ENCODE results near the gene PIGZ. TPM values are rescaled to one million over a fixed set of nuclear protein-coding genes. Genes with fewer than 3 reads are reported as not detected.

The PIGZ gene
- total RNA-seq, 1 donor from 2014 or later: 9.8 TPM

DNA sequence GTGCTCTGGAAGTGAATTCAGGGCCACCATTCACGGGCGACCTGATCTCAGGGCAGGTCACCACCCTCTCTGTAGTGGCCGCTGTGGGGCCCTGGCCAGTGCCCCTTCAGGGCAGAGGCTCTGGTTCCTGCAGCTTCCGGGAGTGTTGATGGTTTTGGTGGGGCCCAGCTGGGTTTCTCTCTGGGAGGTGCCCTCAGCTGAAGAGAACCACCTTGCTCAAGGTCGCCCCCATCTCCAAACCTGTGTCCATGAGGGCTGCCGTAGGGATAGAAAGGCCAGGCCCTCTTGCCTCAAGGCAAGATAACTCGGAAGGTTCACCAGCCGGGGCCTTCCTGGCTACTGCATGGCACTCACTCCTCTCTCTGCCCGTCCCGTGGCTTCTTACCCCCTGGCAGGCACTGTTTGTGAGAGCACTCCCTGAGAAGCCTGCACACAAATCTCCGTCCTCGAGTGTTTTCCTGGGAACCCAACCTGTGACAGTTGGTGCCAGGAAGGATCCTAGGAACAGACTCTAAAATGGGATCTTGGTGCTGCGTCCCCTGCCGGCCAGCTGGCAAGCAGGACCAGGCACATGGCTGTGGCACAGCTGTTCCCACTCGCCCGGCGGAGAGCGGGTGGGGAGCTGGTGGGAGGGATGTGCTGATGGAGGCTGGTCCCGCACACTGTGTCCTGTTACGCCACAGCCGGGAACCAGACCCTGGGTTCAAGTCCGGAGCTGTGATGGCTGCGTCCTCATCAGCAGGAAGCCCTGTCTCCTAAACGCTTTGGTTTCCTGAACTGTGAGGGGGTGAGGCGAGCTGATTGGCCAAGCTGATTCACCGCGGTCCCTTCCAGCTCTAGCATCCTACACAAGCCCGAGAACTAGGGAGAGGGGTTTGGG, 23.2 kb upstream of the PIGZ start:
- no peaks in the 10 kb centered on the region for H3K27me3 ChIP-seq
- intact Hi-C loops (cut with DNase I): no loop called here
- no peak overlapping the region for H3K27ac ChIP-seq

DNA sequence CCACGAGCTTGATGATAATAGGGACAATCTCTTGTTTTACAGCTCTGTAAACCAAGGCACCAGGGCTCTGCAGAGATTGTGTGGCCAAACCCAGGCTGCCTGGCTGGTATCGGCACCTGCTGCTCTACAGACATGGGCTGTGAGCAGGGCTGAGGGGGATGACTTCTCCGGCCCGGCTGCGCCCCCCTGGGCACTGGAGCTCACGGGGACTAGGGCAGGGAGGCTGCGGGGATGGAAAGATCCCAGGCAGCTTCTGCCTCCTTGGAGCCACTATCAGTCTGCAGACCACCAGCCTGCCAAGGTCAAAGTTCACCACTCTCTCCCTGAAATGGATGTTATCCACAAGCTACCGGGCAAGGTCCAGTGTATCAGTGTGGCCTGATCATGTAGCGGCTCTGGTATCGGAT, 22.0 kb upstream of the PIGZ start:
- Histone ChIP-seq H3K36me3 (no peaks in the 10 kb centered on the region), H3K9me3 (no peaks in the 10 kb centered on the region), H3K27me3 (no peaks in the 10 kb centered on the region), H3K4me3 (no peak overlapping the region), H3K4me1 (no peaks in the 10 kb centered on the region), H3K27ac (no peak overlapping the region)
- TF ChIP-seq POLR2AphosphoS5 (IDR thresholded peaks at IDR 0.05; ENCODE audit: insufficient read depth in 1 of 2, low read depth in 1 of 2) (no peak), POLR2A (IDR thresholded peaks at IDR 0.05) (no peak)
- TF ChIP-seq, protein P1, sequence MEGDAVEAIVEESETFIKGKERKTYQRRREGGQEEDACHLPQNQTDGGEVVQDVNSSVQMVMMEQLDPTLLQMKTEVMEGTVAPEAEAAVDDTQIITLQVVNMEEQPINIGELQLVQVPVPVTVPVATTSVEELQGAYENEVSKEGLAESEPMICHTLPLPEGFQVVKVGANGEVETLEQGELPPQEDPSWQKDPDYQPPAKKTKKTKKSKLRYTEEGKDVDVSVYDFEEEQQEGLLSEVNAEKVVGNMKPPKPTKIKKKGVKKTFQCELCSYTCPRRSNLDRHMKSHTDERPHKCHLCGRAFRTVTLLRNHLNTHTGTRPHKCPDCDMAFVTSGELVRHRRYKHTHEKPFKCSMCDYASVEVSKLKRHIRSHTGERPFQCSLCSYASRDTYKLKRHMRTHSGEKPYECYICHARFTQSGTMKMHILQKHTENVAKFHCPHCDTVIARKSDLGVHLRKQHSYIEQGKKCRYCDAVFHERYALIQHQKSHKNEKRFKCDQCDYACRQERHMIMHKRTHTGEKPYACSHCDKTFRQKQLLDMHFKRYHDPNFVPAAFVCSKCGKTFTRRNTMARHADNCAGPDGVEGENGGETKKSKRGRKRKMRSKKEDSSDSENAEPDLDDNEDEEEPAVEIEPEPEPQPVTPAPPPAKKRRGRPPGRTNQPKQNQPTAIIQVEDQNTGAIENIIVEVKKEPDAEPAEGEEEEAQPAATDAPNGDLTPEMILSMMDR (IDR thresholded peaks at IDR 0.05): no peak
- intact Hi-C loops (cut with DNase I): no loop called here
- no peak for DNase-seq (ENCODE audit: extremely low spot score in 2 of 2)

More for the DNA sequence above, 23.2 kb upstream of the PIGZ start:
- TF ChIP-seq POLR2A (IDR thresholded peaks at IDR 0.05): no peak
- no peak for TF ChIP-seq POLR2AphosphoS5 (IDR thresholded peaks at IDR 0.05; ENCODE audit: insufficient read depth in 1 of 2, low read depth in 1 of 2)
- TF ChIP-seq, protein P1 (IDR thresholded peaks at IDR 0.05): no peak
- no peaks in the 10 kb centered on the region for H3K9me3 ChIP-seq
- DNase-seq (ENCODE audit: extremely low spot score in 2 of 2): no peak
- H3K4me1 ChIP-seq: no peaks in the 10 kb centered on the region
- no peaks in the 10 kb centered on the region for H3K36me3 ChIP-seq
- no peak overlapping the region for H3K4me3 ChIP-seq

DNA sequence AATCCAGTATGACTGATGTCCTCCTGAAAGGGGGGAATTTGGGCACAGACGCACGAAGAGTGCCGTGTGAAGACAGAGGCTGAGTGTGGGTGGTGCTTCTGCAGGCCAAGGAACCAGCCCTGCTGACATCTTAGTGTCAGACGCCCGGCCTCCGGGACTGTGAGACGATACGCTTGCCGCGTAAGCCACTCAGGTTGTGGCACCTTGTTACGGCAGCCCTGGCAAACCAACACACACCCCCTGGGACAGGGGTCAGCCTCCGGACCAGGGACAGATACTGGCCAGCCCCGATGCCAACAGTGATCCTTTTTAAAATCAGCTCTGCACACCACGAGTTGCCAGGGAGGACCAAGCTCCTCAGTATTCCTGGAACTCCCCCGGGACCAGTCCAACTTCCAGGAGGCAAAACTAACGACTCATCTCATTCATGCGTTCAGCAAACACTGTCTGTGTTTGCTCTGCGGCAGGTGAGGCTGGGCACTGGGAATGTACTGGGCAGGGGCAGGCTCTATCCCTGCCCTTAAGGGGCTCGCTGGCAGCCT, 21.2 kb upstream of the PIGZ start:
- no peak overlapping the region for H3K27ac ChIP-seq
- no peaks in the 10 kb centered on the region for H3K36me3 ChIP-seq
- no peaks in the 10 kb centered on the region for H3K4me1 ChIP-seq
- intact Hi-C loops (cut with DNase I): no loop called here
- no peak for DNase-seq (ENCODE audit: extremely low spot score in 2 of 2)
- no peaks in the 10 kb centered on the region for H3K9me3 ChIP-seq
- no peak overlapping the region for H3K4me3 ChIP-seq
- H3K27me3 ChIP-seq: no peaks in the 10 kb centered on the region
- no peak for TF ChIP-seq POLR2AphosphoS5 (IDR thresholded peaks at IDR 0.05; ENCODE audit: insufficient read depth in 1 of 2, low read depth in 1 of 2)
- TF ChIP-seq, protein P1 (IDR thresholded peaks at IDR 0.05): no peak
- TF ChIP-seq POLR2A (IDR thresholded peaks at IDR 0.05): no peak

DNA sequence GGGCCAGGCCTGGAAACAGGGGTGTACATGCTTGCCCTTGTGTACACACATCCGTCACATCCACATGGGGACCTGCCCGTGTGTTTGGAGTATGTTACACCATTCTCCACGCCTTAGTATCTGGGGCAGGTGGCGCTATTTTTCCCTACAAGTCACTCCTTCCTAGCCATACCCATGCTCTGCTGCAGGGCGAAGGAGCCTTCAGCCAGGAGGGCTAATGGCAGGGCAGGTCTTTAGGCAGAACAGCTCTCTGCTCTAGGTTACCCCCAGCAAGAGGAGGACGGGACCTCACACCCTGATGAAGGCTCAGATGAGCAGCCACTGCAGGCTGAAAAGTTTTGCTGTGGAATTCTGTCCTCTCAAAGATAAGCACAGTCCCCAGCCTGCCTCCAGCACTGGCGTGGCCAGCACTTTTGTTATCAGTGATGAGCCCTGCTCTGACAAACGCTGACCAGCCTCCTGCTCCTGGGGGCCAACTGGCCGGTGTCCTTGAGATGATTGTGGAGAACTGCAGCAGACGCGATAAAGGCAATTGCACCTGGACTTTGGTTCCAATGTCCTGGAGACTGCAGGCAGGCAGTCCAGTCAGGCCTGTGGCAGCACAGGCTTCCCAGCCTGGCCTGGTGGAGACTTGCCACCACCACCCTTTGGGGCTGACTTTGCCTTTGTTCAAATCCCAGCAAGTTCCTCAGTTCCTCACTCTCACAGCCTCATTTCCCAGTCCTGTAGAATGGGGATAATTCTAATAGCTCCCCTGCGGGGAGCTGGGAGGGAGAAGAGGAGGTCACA, 19.8 kb upstream of the PIGZ start:
- Histone ChIP-seq H3K4me3 (no peak overlapping the region), H3K4me1 (no peaks in the 10 kb centered on the region), H3K27me3 (no peaks in the 10 kb centered on the region), H3K27ac (no peak overlapping the region), H3K36me3 (no peaks in the 10 kb centered on the region), H3K9me3 (no peaks in the 10 kb centered on the region)
- intact Hi-C loops (cut with DNase I): no loop called here
- DNase-seq (ENCODE audit: extremely low spot score in 2 of 2): no peak
- TF ChIP-seq POLR2AphosphoS5 (IDR thresholded peaks at IDR 0.05; ENCODE audit: insufficient read depth in 1 of 2, low read depth in 1 of 2) (no peak), POLR2A (IDR thresholded peaks at IDR 0.05) (no peak)
- TF ChIP-seq, protein P1 (IDR thresholded peaks at IDR 0.05): no peak
